Hepatocyte (in vitro differentiated cells): Measurements from ENCODE around the gene FGD5. TPM values are rescaled to one million over a fixed set of nuclear protein-coding genes. Genes with fewer than 3 reads are reported as not detected.
A peak's percentile ranks its signal among the peaks of the same experiment; 100 is the strongest.

Experiments
- DNase-seq: peaks from one replicate; pipeline ENCODE4 v3.0.0-alpha.2; 2016; ENCODE audit warnings: low spot score
- H2AFZ ChIP-seq: fragments of 200-600 bp; sonication (generic); 2 replicates; pipeline ENCODE4 v1.6.0; 2016; ENCODE audit warnings: antibody characterized with exemption, mild to moderate bottlenecking
- H3K27ac ChIP-seq: fragments of 200-600 bp; sonication (generic); 2 replicates; pipeline ENCODE4 v1.5.1; 2016; ENCODE audit warnings: mild to moderate bottlenecking
- H3K27me3 ChIP-seq: fragments of 200-600 bp; sonication (generic); 2 replicates; pipeline ENCODE4 v1.6.1; 2016
- H3K36me3 ChIP-seq: fragments of 200-600 bp; sonication (generic); replicated peaks from 2 replicates; pipeline ENCODE4 v1.5.1; 2016; ENCODE audit warnings: low read depth; ENCODE audit not compliant: insufficient read depth
- H3K4me1 ChIP-seq: fragments of 200-600 bp; sonication (generic); 2 replicates; pipeline ENCODE4 v1.5.1; 2016; ENCODE audit warnings: mild to moderate bottlenecking, moderate library complexity; ENCODE audit not compliant: insufficient read depth
- H3K4me2 ChIP-seq: fragments of 200-600 bp; sonication (generic); 2 replicates; pipeline ENCODE4 v1.6.0; 2016
- H3K4me3 ChIP-seq: fragments of 200-600 bp; sonication (generic); 2 replicates; pipeline ENCODE4 v1.5.1; 2016; ENCODE audit warnings: mild to moderate bottlenecking
- H3K79me2 ChIP-seq: fragments of 200-600 bp; sonication (generic); 2 replicates; pipeline ENCODE4 v1.6.0; 2017; ENCODE audit warnings: mild to moderate bottlenecking
- H3K9me2 ChIP-seq: fragments of 200-600 bp; sonication (generic); replicated peaks from 2 replicates; pipeline ENCODE4 v1.6.0; 2017; ENCODE audit warnings: mild to moderate bottlenecking; ENCODE audit not compliant: insufficient read depth
- H3K9me3 ChIP-seq: fragments of 200-600 bp; sonication (generic); 2 replicates; pipeline ENCODE4 v1.5.1; 2016; ENCODE audit warnings: low read depth, mild to moderate bottlenecking
- H4K20me1 ChIP-seq: fragments of 200-600 bp; sonication (generic); 2 replicates; pipeline ENCODE4 v1.6.0; 2016; ENCODE audit warnings: mild to moderate bottlenecking; ENCODE audit not compliant: insufficient read depth, poor library complexity, severe bottlenecking
- EZH2 ChIP-seq: fragments of 200-600 bp; sonication (generic); IDR thresholded peaks from 2 replicates; pipeline ENCODE4 v1.6.1; 2016; ENCODE audit warnings: antibody characterized with exemption, mild to moderate bottlenecking, borderline replicate concordance
- EZH2phosphoT487 ChIP-seq: fragments of 200-600 bp; sonication (generic); IDR thresholded peaks from one replicate; pipeline ENCODE4 v1.6.1; 2018; ENCODE audit warnings: antibody characterized with exemption, mild to moderate bottlenecking, low read depth, moderate library complexity; ENCODE audit not compliant: unreplicated experiment, severe bottlenecking
- WGBS: methylation state at CpG from one replicate; pipeline ENCODE4 v1.1.6; 2016; ENCODE audit warnings: low lambda C conversion rate; ENCODE audit errors: missing lambda C conversion rate; 5-methylcytosine and 5-hydroxymethylcytosine counted together
- polyA plus RNA-seq: library from polyadenylated mRNA; unstranded; fragments of >200 nt; fragmentation: Nextera tagmentation; extraction: Ambion mirVana; gene quantifications from 2 replicates; pipeline ENCODE4 v1.2.1, GENCODE V29; 2016
- total RNA-seq: library from RNA; depleted of rRNA; stranded (reverse); fragments of >200 nt; gene quantifications from 2 replicates; pipeline ENCODE4 v1.2.3, GENCODE V29; 2014
- TF ChIP-seq, protein P1 (sequence below): fragments of 200-600 bp; sonication (generic); IDR thresholded peaks from 2 replicates; pipeline ENCODE4 v1.5.1; 2016; ENCODE audit warnings: antibody characterized with exemption, mild to moderate bottlenecking; ENCODE audit not compliant: poor library complexity

The FGD5 gene
- total and polyA plus RNA-seq, 2 experiments from 2014 or later: 2.9 to 3.3 TPM

GRCh38 chr3:14784087-14784681 is 34.6 kb upstream of the FGD5 start:
- Histone ChIP-seq H3K4me2 (no peak overlapping the region), H2AFZ (no peak overlapping the region), H3K79me2 (no peaks in the 10 kb centered on the region), H3K4me1 (peaks cover 6% of the 10 kb centered on the region), H3K4me3 (no peak overlapping the region), H3K27ac (no peak overlapping the region), H3K9me2 (no peaks in the 10 kb centered on the region), H4K20me1 (no peaks in the 10 kb centered on the region), H3K9me3 (no peaks in the 10 kb centered on the region), H3K27me3 (no peaks in the 10 kb centered on the region), H3K36me3 (no peaks in the 10 kb centered on the region)
- DNase-seq: peak; percentile 49
- TF ChIP-seq, protein P1, sequence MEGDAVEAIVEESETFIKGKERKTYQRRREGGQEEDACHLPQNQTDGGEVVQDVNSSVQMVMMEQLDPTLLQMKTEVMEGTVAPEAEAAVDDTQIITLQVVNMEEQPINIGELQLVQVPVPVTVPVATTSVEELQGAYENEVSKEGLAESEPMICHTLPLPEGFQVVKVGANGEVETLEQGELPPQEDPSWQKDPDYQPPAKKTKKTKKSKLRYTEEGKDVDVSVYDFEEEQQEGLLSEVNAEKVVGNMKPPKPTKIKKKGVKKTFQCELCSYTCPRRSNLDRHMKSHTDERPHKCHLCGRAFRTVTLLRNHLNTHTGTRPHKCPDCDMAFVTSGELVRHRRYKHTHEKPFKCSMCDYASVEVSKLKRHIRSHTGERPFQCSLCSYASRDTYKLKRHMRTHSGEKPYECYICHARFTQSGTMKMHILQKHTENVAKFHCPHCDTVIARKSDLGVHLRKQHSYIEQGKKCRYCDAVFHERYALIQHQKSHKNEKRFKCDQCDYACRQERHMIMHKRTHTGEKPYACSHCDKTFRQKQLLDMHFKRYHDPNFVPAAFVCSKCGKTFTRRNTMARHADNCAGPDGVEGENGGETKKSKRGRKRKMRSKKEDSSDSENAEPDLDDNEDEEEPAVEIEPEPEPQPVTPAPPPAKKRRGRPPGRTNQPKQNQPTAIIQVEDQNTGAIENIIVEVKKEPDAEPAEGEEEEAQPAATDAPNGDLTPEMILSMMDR: no peak
- no peak for TF ChIP-seq EZH2
- 50% methylated on average over 8 of the region's 8 CpGs for WGBS

GRCh38 chr3:14785207-14786155 is 33.3 kb upstream of the FGD5 start:
- Histone ChIP-seq H3K36me3 (no peaks in the 10 kb centered on the region), H3K79me2 (no peaks in the 10 kb centered on the region), H3K4me1 (peaks cover 6% of the 10 kb centered on the region), H3K9me3 (no peaks in the 10 kb centered on the region), H4K20me1 (no peaks in the 10 kb centered on the region), H3K4me3 (no peak overlapping the region), H3K4me2 (no peak overlapping the region), H3K9me2 (no peaks in the 10 kb centered on the region), H3K27ac (no peak overlapping the region), H3K27me3 (no peaks in the 10 kb centered on the region), H2AFZ (no peak overlapping the region)
- no peak for DNase-seq
- TF ChIP-seq, protein P1: no peak
- TF ChIP-seq EZH2phosphoT487: no peak
- TF ChIP-seq EZH2: no peak
- 89% methylated on average over 20 of the region's 20 CpGs for WGBS

GRCh38 chr3:14786369-14786768 is 32.4 kb upstream of the FGD5 start:
- no peaks in the 10 kb centered on the region for H3K36me3 ChIP-seq
- no peaks in the 10 kb centered on the region for H3K79me2 ChIP-seq
- H3K4me2 ChIP-seq: no peak overlapping the region
- no peak overlapping the region for H3K27ac ChIP-seq
- TF ChIP-seq, protein P1: no peak
- TF ChIP-seq EZH2phosphoT487 (no peak), EZH2 (no peak)
- no peaks in the 10 kb centered on the region for H4K20me1 ChIP-seq
- H3K4me3 ChIP-seq: no peak overlapping the region
- no peak for DNase-seq
- no peak overlapping the region for H2AFZ ChIP-seq
- H3K9me2 ChIP-seq: no peaks in the 10 kb centered on the region
- H3K27me3 ChIP-seq: no peaks in the 10 kb centered on the region
- H3K9me3 ChIP-seq: no peaks in the 10 kb centered on the region
- peaks cover 6% of the 10 kb centered on the region for H3K4me1 ChIP-seq
- 93% methylated on average over 3 of the region's 3 CpGs for WGBS
